DND-41 (cell line): ENCODE results near the gene GIGYF1.

Experiments
- EZH2 ChIP-seq: IDR thresholded peaks from 3 replicates; pipeline ENCODE4 v1.6.1; 2012; ENCODE audit warnings: borderline replicate concordance, low read depth, mild to moderate bottlenecking, moderate library complexity, low read length, inconsistent platforms; ENCODE audit not compliant: severe bottlenecking
- TF ChIP-seq, protein P1 (sequence below): IDR thresholded peaks from 2 replicates; pipeline ENCODE4 v1.5.1; 2012; ENCODE audit warnings: borderline replicate concordance, low read length, moderate library complexity, mild to moderate bottlenecking; ENCODE audit not compliant: poor library complexity, severe bottlenecking; ENCODE audit errors: extremely low read depth

DNA sequence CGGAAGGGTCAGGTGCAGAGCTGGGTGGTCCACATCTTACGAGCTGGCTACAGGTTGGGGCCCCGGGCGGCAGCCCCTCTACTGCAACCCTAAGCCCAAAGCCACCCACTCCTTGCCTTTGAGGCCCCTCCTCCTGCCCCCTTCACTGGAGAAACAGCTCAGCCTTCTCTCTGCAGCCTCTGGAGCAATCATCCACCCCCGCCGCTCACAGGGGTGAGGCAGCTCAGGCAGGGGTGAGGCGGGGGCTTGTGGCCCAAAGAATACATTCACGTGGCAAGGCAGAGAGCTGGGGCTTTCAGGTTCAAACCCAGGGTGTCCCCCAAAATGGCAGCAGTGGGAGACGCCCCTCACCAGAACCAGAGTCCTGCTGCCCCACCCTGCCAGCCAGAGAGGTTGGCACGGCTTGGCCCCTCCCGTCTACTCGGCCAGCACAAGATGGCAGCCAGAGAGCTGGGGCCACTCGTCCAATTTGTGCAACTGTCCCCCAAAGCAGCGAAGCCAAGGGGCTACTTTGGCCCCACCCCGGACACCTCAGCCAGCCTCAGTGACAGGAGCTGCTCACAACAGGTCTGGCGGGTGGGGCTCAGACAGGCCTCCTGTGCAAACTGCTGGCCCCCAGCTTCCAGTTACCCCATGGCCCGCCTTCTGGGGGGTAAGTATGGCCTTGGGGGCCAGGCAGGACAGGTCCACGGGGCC, 13.3 kb downstream of the GIGYF1 start:
- TF ChIP-seq, protein P1, sequence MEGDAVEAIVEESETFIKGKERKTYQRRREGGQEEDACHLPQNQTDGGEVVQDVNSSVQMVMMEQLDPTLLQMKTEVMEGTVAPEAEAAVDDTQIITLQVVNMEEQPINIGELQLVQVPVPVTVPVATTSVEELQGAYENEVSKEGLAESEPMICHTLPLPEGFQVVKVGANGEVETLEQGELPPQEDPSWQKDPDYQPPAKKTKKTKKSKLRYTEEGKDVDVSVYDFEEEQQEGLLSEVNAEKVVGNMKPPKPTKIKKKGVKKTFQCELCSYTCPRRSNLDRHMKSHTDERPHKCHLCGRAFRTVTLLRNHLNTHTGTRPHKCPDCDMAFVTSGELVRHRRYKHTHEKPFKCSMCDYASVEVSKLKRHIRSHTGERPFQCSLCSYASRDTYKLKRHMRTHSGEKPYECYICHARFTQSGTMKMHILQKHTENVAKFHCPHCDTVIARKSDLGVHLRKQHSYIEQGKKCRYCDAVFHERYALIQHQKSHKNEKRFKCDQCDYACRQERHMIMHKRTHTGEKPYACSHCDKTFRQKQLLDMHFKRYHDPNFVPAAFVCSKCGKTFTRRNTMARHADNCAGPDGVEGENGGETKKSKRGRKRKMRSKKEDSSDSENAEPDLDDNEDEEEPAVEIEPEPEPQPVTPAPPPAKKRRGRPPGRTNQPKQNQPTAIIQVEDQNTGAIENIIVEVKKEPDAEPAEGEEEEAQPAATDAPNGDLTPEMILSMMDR, result no peak
- no peak for TF ChIP-seq EZH2
